PC-9 (cell line): ENCODE data around the gene BACH2.

ENCODE experiments used
- CTCF ChIP-seq: fragments of 200-600 bp; sonication (generic); conservative IDR thresholded peaks from 2 replicates; pipeline ENCODE4 v1.6.1; 2017; ENCODE audit warnings: mixed run types, antibody characterized with exemption, mild to moderate bottlenecking, moderate library complexity
- EZH2 ChIP-seq: fragments of 200-600 bp; sonication (generic); IDR thresholded peaks from 2 replicates; pipeline ENCODE4 v1.8.0; 2017; ENCODE audit warnings: antibody characterized with exemption, low read depth

- TF ChIP-seq CTCF = no peak
- no peak for TF ChIP-seq EZH2
Measured at GRCh38 chr6:90294989-90295853, 1.4 kb downstream of the BACH2 start.
